ENCODE data around the gene RFX7. TPM values are rescaled to one million over a fixed set of nuclear protein-coding genes. Genes with fewer than 3 reads are reported as not detected.

The RFX7 gene
- total and polyA plus RNA-seq, 2 experiments from 2014 or later: 5.9 to 11.6 TPM

DNA sequence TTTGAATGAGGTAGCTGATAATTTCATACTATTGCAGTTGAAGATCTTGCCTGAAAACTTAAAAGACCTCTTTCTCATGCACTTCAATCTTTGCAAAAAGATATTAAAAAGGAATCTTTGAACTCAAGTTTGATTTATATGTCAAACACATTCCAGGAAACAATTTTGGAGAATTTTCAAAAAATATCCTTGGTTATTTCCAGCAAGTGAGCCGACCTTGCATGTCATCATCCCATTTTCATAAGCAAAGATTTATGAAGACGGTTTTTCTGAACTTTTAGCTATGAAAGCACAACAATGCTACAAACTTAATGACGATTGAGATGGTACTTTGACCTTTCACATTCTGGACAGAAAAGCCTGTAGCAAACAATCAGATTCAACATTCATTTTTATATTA lies 95.6 kb downstream of the RFX7 start:
- Histone ChIP-seq H3K27ac (no peak overlapping the region), H3K27me3 (no peaks in the 10 kb centered on the region), H3K9me3 (ENCODE audit: low read depth) (no peaks in the 10 kb centered on the region), H3K36me3 (no peaks in the 10 kb centered on the region), H3K4me1 (ENCODE audit: low read depth) (no peaks in the 10 kb centered on the region), H3K4me3 (no peak overlapping the region)
- no peak for DNase-seq (ENCODE audit: low read depth in 1 of 2, low spot score in 1 of 2)
- TF ChIP-seq, protein P1, sequence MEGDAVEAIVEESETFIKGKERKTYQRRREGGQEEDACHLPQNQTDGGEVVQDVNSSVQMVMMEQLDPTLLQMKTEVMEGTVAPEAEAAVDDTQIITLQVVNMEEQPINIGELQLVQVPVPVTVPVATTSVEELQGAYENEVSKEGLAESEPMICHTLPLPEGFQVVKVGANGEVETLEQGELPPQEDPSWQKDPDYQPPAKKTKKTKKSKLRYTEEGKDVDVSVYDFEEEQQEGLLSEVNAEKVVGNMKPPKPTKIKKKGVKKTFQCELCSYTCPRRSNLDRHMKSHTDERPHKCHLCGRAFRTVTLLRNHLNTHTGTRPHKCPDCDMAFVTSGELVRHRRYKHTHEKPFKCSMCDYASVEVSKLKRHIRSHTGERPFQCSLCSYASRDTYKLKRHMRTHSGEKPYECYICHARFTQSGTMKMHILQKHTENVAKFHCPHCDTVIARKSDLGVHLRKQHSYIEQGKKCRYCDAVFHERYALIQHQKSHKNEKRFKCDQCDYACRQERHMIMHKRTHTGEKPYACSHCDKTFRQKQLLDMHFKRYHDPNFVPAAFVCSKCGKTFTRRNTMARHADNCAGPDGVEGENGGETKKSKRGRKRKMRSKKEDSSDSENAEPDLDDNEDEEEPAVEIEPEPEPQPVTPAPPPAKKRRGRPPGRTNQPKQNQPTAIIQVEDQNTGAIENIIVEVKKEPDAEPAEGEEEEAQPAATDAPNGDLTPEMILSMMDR (IDR thresholded peaks at IDR 0.05; ENCODE audit: low read depth, low read length): no peak

- TF ChIP-seq, protein P1 (IDR thresholded peaks at IDR 0.05; ENCODE audit: low read depth, low read length): no peak
- Histone ChIP-seq H3K4me1 (ENCODE audit: low read depth) (no peaks in the 10 kb centered on the region), H3K4me3 (no peak overlapping the region), H3K9me3 (ENCODE audit: low read depth) (no peaks in the 10 kb centered on the region), H3K27me3 (no peaks in the 10 kb centered on the region), H3K36me3 (peaks cover 8% of the 10 kb centered on the region), H3K27ac (no peak overlapping the region)
- DNase-seq (ENCODE audit: low read depth in 1 of 2, low spot score in 1 of 2): no peak
Measured at GRCh38 chr15:56146756-56147155, 96.9 kb downstream of the RFX7 start.

DNA sequence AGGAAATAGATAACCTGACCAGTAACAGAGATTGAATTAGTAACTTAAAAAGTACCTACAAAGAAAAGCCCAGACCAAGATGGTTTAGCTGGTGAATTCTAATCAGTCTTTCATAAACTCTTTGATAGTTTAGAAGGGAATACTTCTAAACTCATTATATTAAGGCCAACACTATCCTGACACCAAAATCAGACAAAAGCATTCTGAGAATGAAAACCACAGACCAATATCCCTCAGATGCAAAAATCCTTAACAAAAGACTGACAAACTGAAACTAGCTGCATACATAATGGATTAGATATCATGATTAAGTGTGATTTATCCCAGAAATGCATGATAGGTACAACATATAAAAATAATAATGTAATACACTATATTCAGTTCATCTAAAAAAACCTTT lies 115.6 kb downstream of the RFX7 start:
- H3K4me3 ChIP-seq: no peak overlapping the region
- H3K27me3 ChIP-seq: no peaks in the 10 kb centered on the region
- DNase-seq (ENCODE audit: low read depth in 1 of 2, low spot score in 1 of 2): no peak
- H3K36me3 ChIP-seq: peaks cover 9% of the 10 kb centered on the region
- TF ChIP-seq, protein P1 (IDR thresholded peaks at IDR 0.05; ENCODE audit: low read depth, low read length): no peak
- H3K4me1 ChIP-seq (ENCODE audit: low read depth): no peaks in the 10 kb centered on the region
- no peak overlapping the region for H3K27ac ChIP-seq
- peaks cover 5% of the 10 kb centered on the region for H3K9me3 ChIP-seq (ENCODE audit: low read depth)

DNA sequence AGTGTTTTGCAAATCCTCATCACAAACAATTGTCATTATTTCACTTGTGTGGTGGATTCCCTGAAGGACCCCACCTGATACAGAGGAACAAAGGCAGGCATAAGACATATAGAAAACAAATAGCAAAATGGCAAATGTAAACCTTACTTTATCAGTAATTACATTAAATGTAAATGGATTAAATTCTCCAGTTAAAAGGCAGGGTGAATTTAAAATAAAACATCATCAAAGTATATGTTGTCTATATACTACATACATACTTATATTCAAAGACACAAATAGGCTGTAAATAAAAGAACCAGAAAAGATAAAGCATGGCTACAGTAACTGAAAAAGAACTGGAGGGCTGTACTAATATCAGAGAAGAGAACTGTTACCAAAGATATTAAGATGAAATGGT lies 117.3 kb downstream of the RFX7 start:
- Histone ChIP-seq H3K4me3 (no peak overlapping the region), H3K4me1 (ENCODE audit: low read depth) (no peaks in the 10 kb centered on the region), H3K27me3 (no peaks in the 10 kb centered on the region), H3K36me3 (peaks cover 10% of the 10 kb centered on the region), H3K27ac (no peak overlapping the region), H3K9me3 (ENCODE audit: low read depth) (peaks cover 5% of the 10 kb centered on the region)
- TF ChIP-seq, protein P1 (IDR thresholded peaks at IDR 0.05; ENCODE audit: low read depth, low read length): no peak
- no peak for DNase-seq (ENCODE audit: low read depth in 1 of 2, low spot score in 1 of 2)

DNA sequence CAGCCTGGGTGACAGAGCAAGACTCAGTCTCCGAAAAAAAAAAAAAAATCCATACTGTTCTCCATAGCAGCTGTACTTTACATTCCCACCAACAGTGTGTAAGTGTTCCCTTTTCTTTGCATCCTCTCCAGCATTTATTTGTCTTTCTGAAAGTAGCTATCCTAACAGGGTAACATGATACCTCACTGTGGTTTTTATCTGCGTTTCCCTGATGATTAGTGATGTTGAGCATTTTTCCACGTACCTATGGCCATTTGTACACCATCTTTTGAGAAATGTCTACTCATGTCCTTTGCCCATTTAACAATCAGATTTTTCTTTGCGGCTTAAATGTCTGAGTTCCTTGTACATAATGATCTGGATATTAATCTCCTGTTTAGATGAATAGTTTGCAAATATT lies 119.3 kb downstream of the RFX7 start:
- no peaks in the 10 kb centered on the region for H3K4me1 ChIP-seq (ENCODE audit: low read depth)
- no peaks in the 10 kb centered on the region for H3K27me3 ChIP-seq
- H3K27ac ChIP-seq: no peak overlapping the region
- H3K36me3 ChIP-seq: peaks cover 8% of the 10 kb centered on the region
- DNase-seq (ENCODE audit: low read depth in 1 of 2, low spot score in 1 of 2): no peak
- TF ChIP-seq, protein P1 (IDR thresholded peaks at IDR 0.05; ENCODE audit: low read depth, low read length): no peak
- H3K9me3 ChIP-seq (ENCODE audit: low read depth): peaks cover 5% of the 10 kb centered on the region
- no peak overlapping the region for H3K4me3 ChIP-seq

- peaks cover 12% of the 10 kb centered on the region for H3K36me3 ChIP-seq
- H3K27ac ChIP-seq: no peak overlapping the region
- H3K4me1 ChIP-seq (ENCODE audit: low read depth): no peaks in the 10 kb centered on the region
- no peaks in the 10 kb centered on the region for H3K9me3 ChIP-seq (ENCODE audit: low read depth)
- DNase-seq (ENCODE audit: low read depth in 1 of 2, low spot score in 1 of 2): no peak
- TF ChIP-seq, protein P1 (IDR thresholded peaks at IDR 0.05; ENCODE audit: low read depth, low read length): no peak
- H3K4me3 ChIP-seq: no peak overlapping the region
- H3K27me3 ChIP-seq: no peaks in the 10 kb centered on the region
Measured at GRCh38 chr15:56105855-56106254, 137.8 kb downstream of the RFX7 start.
